GM23248 (cell line): Measurements from ENCODE around the gene CHRNA9. TPM values are rescaled to one million over a fixed set of nuclear protein-coding genes. Genes with fewer than 3 reads are reported as not detected.

Experiments used
- DNase-seq: peaks from one replicate; pipeline ENCODE4 v3.0.0-alpha.2; 2015
- H2AFZ ChIP-seq: fragments of 200-600 bp; sonication (generic); 2 replicates; pipeline ENCODE4 v1.6.1; 2016; ENCODE audit warnings: antibody characterized with exemption
- H3F3A ChIP-seq: fragments of 200-600 bp; sonication (generic); 2 replicates; pipeline ENCODE4 v1.6.1; 2016; ENCODE audit warnings: mild to moderate bottlenecking, antibody characterized with exemption, mixed run types; ENCODE audit not compliant: insufficient read depth
- H3K27ac ChIP-seq: fragments of 200-600 bp; sonication (generic); 2 replicates; pipeline ENCODE4 v1.5.1; 2016; ENCODE audit warnings: mild to moderate bottlenecking
- H3K27me3 ChIP-seq: fragments of 200-600 bp; sonication (generic); replicated peaks from 2 replicates; pipeline ENCODE4 v1.6.1; 2016; ENCODE audit warnings: mild to moderate bottlenecking; ENCODE audit not compliant: insufficient read depth
- H3K36me3 ChIP-seq: fragments of 200-600 bp; sonication (generic); 2 replicates; pipeline ENCODE4 v1.6.1; 2016; ENCODE audit warnings: low read depth, mild to moderate bottlenecking
- H3K4me1 ChIP-seq: fragments of 200-600 bp; sonication (generic); 2 replicates; pipeline ENCODE4 v1.6.1; 2016; ENCODE audit warnings: mild to moderate bottlenecking; ENCODE audit not compliant: insufficient read depth
- H3K4me2 ChIP-seq: fragments of 200-600 bp; sonication (generic); one replicate; pipeline ENCODE4 v1.6.1; 2016; ENCODE audit warnings: mild to moderate bottlenecking; ENCODE audit not compliant: unreplicated experiment
- H3K4me3 ChIP-seq: fragments of 200-600 bp; sonication (generic); 2 replicates; pipeline ENCODE4 v1.5.1; 2016; ENCODE audit warnings: mild to moderate bottlenecking
- H3K79me2 ChIP-seq: fragments of 200-600 bp; sonication (generic); 2 replicates; pipeline ENCODE4 v1.6.1; 2016; ENCODE audit warnings: mild to moderate bottlenecking; ENCODE audit not compliant: insufficient read depth
- H3K9ac ChIP-seq: fragments of 200-600 bp; sonication (generic); 2 replicates; pipeline ENCODE4 v1.6.1; 2016; ENCODE audit warnings: mild to moderate bottlenecking
- H3K9me2 ChIP-seq: fragments of 200-600 bp; sonication (generic); 2 replicates; pipeline ENCODE4 v1.6.1; 2016; ENCODE audit warnings: mixed run types, mild to moderate bottlenecking, moderate library complexity; ENCODE audit not compliant: insufficient read depth
- H3K9me3 ChIP-seq: fragments of 200-600 bp; sonication (generic); one replicate; pipeline ENCODE4 v1.6.1; 2017; ENCODE audit warnings: low read depth
- H4K20me1 ChIP-seq: fragments of 200-600 bp; sonication (generic); 2 replicates; pipeline ENCODE4 v1.6.0; 2016; ENCODE audit not compliant: insufficient read depth
- EZH2 ChIP-seq: fragments of 200-600 bp; sonication (generic); IDR thresholded peaks from 2 replicates; pipeline ENCODE4 v1.6.1; 2018; ENCODE audit warnings: antibody characterized with exemption, mild to moderate bottlenecking; ENCODE audit not compliant: insufficient read depth, poor library complexity, severe bottlenecking
- EZH2phosphoT487 ChIP-seq: fragments of 200-600 bp; sonication (generic); IDR thresholded peaks from 2 replicates; pipeline ENCODE4 v1.6.1; 2018; ENCODE audit warnings: antibody characterized with exemption, moderate library complexity, mild to moderate bottlenecking, low read depth; ENCODE audit not compliant: insufficient read depth
- WGBS, 2 experiments: methylation state at CpG; one replicate each; pipeline ENCODE4 v1.1.6; 2015 to 2017; ENCODE audit warnings: low lambda C conversion rate in 2 of 2, low coverage in 1 of 2; ENCODE audit errors: missing lambda C conversion rate in 2 of 2; 5-methylcytosine and 5-hydroxymethylcytosine counted together
- in situ Hi-C: fragments of 300-500 bp; cut with MboI; formaldehyde crosslinking; loops from 2 replicates; pipeline ENCODE4 v1.15.0; 2020
- polyA plus RNA-seq: library from polyadenylated mRNA; unstranded; fragments of >200 nt; fragmentation: Nextera tagmentation; extraction: Ambion mirVana; gene quantifications from 2 replicates; pipeline ENCODE4 v1.2.1, GENCODE V29; 2016
- total RNA-seq: library from RNA; depleted of rRNA; stranded (reverse); fragments of >200 nt; shearing (Covaris generic); gene quantifications from 2 replicates; pipeline ENCODE4 v1.2.3, GENCODE V29; 2014

Gene CHRNA9
- total and polyA plus RNA-seq, 2 experiments from 2014 or later = 0.97 to 1.2 TPM

GRCh38 chr4:40337523-40337922, 2.4 kb downstream of the CHRNA9 start:
- H3K79me2 ChIP-seq = no peaks in the 10 kb centered on the region
- no peak overlapping the region for H2AFZ ChIP-seq
- in situ Hi-C loops = no loop called here
- H3K36me3 ChIP-seq = no peaks in the 10 kb centered on the region
- no peak for DNase-seq
- no peak overlapping the region for H3K4me2 ChIP-seq
- WGBS, 2 experiments = 86 to 100% methylated on average over 2 of the region's 2 CpGs
- H3K4me1 ChIP-seq = peaks cover 41% of the 10 kb centered on the region
- no peak overlapping the region for H3K9ac ChIP-seq
- no peaks in the 10 kb centered on the region for H3K9me3 ChIP-seq
- no peak overlapping the region for H3K27ac ChIP-seq
- H3K27me3 ChIP-seq = no peaks in the 10 kb centered on the region
- TF ChIP-seq EZH2phosphoT487 (no peak), EZH2 (no peak)
- H3K4me3 ChIP-seq = no peak overlapping the region
- no peaks in the 10 kb centered on the region for H3K9me2 ChIP-seq
- peaks cover 38% of the 10 kb centered on the region for H3F3A ChIP-seq
- H4K20me1 ChIP-seq = no peaks in the 10 kb centered on the region

DNA sequence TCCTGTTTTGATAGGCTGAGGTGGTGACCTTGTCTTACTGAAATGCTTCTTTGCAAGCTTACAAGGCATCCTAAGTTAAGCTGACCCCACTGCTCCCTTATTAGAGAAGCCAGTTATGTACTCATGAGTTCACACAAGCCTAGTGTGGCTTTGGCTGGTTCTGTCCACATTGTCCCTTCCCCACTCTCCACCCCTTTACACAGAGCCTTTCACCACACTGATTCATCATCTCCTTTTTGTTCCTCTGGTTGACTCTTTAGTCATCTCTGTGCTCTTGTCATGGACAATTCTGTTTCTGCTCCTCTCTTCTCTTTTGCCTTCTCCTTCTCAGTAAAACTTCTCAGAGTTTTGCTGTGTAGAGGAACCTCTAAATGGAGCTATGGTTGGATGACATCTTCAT, 4.9 kb downstream of the CHRNA9 start:
- TF ChIP-seq EZH2 (no peak), EZH2phosphoT487 (no peak)
- DNase-seq = peak; percentile 73
- no peaks in the 10 kb centered on the region for H3K9me3 ChIP-seq
- peak overlapping the region; percentile 8; the same call in 1 of the 2 replicates for H2AFZ ChIP-seq
- no peaks in the 10 kb centered on the region for H4K20me1 ChIP-seq
- H3K27ac ChIP-seq = no peak overlapping the region
- no peak overlapping the region for H3K9ac ChIP-seq
- no peaks in the 10 kb centered on the region for H3K36me3 ChIP-seq
- H3K4me1 ChIP-seq = peaks cover 21% of the 10 kb centered on the region
- no peak overlapping the region for H3K4me2 ChIP-seq
- H3K79me2 ChIP-seq = no peaks in the 10 kb centered on the region
- peaks cover 17% of the 10 kb centered on the region for H3F3A ChIP-seq
- no peak overlapping the region for H3K4me3 ChIP-seq
- no peaks in the 10 kb centered on the region for H3K9me2 ChIP-seq
- no peaks in the 10 kb centered on the region for H3K27me3 ChIP-seq
- in situ Hi-C loops = no loop called here

DNA sequence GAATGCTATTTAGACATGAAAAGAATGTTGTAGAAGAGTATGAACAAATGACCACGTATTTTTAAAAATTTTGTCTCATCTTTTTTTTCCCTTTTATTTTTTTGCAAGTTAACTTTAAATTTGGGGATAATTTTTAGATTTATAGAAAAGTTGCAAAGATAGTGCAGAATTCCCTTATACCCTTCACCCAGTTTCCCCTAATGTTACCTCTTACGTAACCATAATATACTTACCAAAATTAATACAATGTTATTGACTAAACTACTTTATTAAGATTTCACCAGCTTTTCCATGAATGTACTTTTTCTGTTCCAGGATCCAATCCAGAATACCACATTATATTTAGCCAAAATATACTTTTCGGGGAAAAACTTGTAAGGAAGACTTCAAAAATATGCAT, 12.3 kb downstream of the CHRNA9 start:
- 59 to 71% methylated on average over 3 of the region's 3 CpGs for WGBS, 2 experiments

GRCh38 chr4:40348000-40348399, 12.9 kb downstream of the CHRNA9 start:
- H2AFZ ChIP-seq = no peak overlapping the region
- H3F3A ChIP-seq = peaks cover 4% of the 10 kb centered on the region; the same call in 1 of the 2 replicates
- no peaks in the 10 kb centered on the region for H3K27me3 ChIP-seq
- peaks cover 5% of the 10 kb centered on the region; the same call in 1 of the 2 replicates for H3K4me1 ChIP-seq
- H3K36me3 ChIP-seq = no peaks in the 10 kb centered on the region
- no peak overlapping the region for H3K27ac ChIP-seq
- H3K79me2 ChIP-seq = no peaks in the 10 kb centered on the region
- no peaks in the 10 kb centered on the region for H3K9me3 ChIP-seq
- 61 to 71% methylated on average over 2 of the region's 2 CpGs for WGBS, 2 experiments
- H3K9me2 ChIP-seq = no peaks in the 10 kb centered on the region
- no peaks in the 10 kb centered on the region for H4K20me1 ChIP-seq
- H3K9ac ChIP-seq = no peak overlapping the region
- TF ChIP-seq EZH2phosphoT487 (no peak), EZH2 (no peak)
- DNase-seq = no peak
- no peak overlapping the region for H3K4me3 ChIP-seq
- no peak overlapping the region for H3K4me2 ChIP-seq
- in situ Hi-C loops = no loop called here

More for the DNA sequence above, 12.3 kb downstream of the CHRNA9 start:
- no peak overlapping the region for H3K4me2 ChIP-seq
- peaks cover 5% of the 10 kb centered on the region; the same call in 1 of the 2 replicates for H3K4me1 ChIP-seq
- H3K9me3 ChIP-seq = no peaks in the 10 kb centered on the region
- no peak overlapping the region for H3K9ac ChIP-seq
- TF ChIP-seq EZH2phosphoT487 = no peak
- TF ChIP-seq EZH2 = no peak
- no peaks in the 10 kb centered on the region for H3K79me2 ChIP-seq
- no peak overlapping the region for H2AFZ ChIP-seq
- H3K4me3 ChIP-seq = no peak overlapping the region
- in situ Hi-C loops = no loop called here
- no peak overlapping the region for H3K27ac ChIP-seq
- no peak for DNase-seq
- no peaks in the 10 kb centered on the region for H3K27me3 ChIP-seq
- H4K20me1 ChIP-seq = no peaks in the 10 kb centered on the region
- no peaks in the 10 kb centered on the region for H3K9me2 ChIP-seq
- H3K36me3 ChIP-seq = no peaks in the 10 kb centered on the region
- H3F3A ChIP-seq = peaks cover 4% of the 10 kb centered on the region; the same call in 1 of the 2 replicates
